Activated CD8-positive, alpha-beta T cell treated with anti-CD3 and anti-CD28 coated beads for 36 hours (primary cell): ENCODE data around the gene MYOZ1. TPM values are rescaled to one million over a fixed set of nuclear protein-coding genes. Genes with fewer than 3 reads are reported as not detected.

Source experiments
- ATAC-seq: fragments of 200-7000 bp; cut with Tn5 transposase; one replicate; pipeline ENCODE4 v1.10.0; 2021; ENCODE audit warnings: mild to moderate bottlenecking, moderate library complexity
- CTCF ChIA-PET: fragments of 350-600 bp; sonication (Branson Sonifier 250); formaldehyde crosslinking; loops from one replicate; lab custom pipeline; 2021; ENCODE audit warnings: antibody characterized with exemption; lab: Charles Lee
- POLR2A ChIA-PET: fragments of 350-600 bp; sonication (Branson Sonifier 250); formaldehyde crosslinking; loops from one replicate; lab custom pipeline; 2021; ENCODE audit warnings: antibody characterized with exemption; lab: Charles Lee
- DNase-seq: peaks from one replicate; pipeline ENCODE4 v3.0.0-alpha.2; 2020
- H3K27ac Mint-ChIP-seq: one replicate; pipeline ENCODE4 v1.8.0; 2021; ENCODE audit warnings: mild to moderate bottlenecking, mixed read lengths
- H3K27me3 Mint-ChIP-seq: one replicate; pipeline ENCODE4 v1.8.0; 2021; ENCODE audit warnings: mixed read lengths
- H3K36me3 Mint-ChIP-seq: one replicate; pipeline ENCODE4 v1.8.0; 2021; ENCODE audit warnings: low read depth, mixed read lengths
- H3K4me1 Mint-ChIP-seq: one replicate; pipeline ENCODE4 v1.8.0; 2021; ENCODE audit warnings: low read depth, mixed read lengths
- H3K4me3 Mint-ChIP-seq: one replicate; pipeline ENCODE4 v1.8.0; 2021; ENCODE audit warnings: mild to moderate bottlenecking, moderate library complexity, mixed read lengths
- H3K9me3 Mint-ChIP-seq: one replicate; pipeline ENCODE4 v1.8.0; 2021; ENCODE audit warnings: mixed read lengths
- CTCF ChIP-seq: fragments of 200-600 bp; IDR thresholded peaks from one replicate; pipeline ENCODE4 v1.8.0; 2022; ENCODE audit warnings: antibody characterized with exemption, mild to moderate bottlenecking
- intact Hi-C: fragments of 100-400 bp; cut with micrococcal nuclease; formaldehyde crosslinking; loops from one replicate; pipeline ENCODE4 v1.10.0; 2022
- total RNA-seq, 2 experiments: library from RNA; stranded (reverse); gene quantifications; one replicate each; pipeline ENCODE4 v1.2.3, GENCODE V29; 2021

The MYOZ1 gene
- total RNA-seq, 2 experiments from 2014 or later = not detected

- intact Hi-C loops = no loop called here
- ATAC-seq (no peak), DNase-seq (no peak)
- Mint-ChIP-seq H3K27ac (no peak overlapping the region), H3K4me1 (no peaks in the 10 kb centered on the region), H3K9me3 (peaks cover 1% of the 10 kb centered on the region), H3K4me3 (no peak overlapping the region), H3K27me3 (no peaks in the 10 kb centered on the region), H3K36me3 (no peaks in the 10 kb centered on the region)
- TF ChIP-seq CTCF = no peak
- POLR2A ChIA-PET = interaction anchor here (0.5 kb wide), 1 partner anchor 62 kb away, joined by 3 read pairs; no protein-coding TSS in a partner anchor
- CTCF ChIA-PET = interaction anchor here (0.8 to 1.2 kb wide), 2 partner anchors 47 to 56 kb away, joined by 3 read pairs; no protein-coding TSS in a partner anchor
These were observed 55.9 kb downstream of the MYOZ1 start for GRCh38 chr10:73585327-73585726.

- H3K27ac Mint-ChIP-seq = no peak overlapping the region
- H3K9me3 Mint-ChIP-seq = peaks cover 1% of the 10 kb centered on the region
- ChIA-PET POLR2A (interaction anchor here (0.5 kb wide), 1 partner anchor 62 kb away, joined by 3 read pairs; no protein-coding TSS in a partner anchor), CTCF (interaction anchor here (0.8 to 1.2 kb wide), 2 partner anchors 47 to 56 kb away, joined by 3 read pairs; no protein-coding TSS in a partner anchor)
- H3K36me3 Mint-ChIP-seq = no peaks in the 10 kb centered on the region
- intact Hi-C loops = no loop called here
- no peak for ATAC-seq
- no peaks in the 10 kb centered on the region for H3K4me1 Mint-ChIP-seq
- peak; percentile 7 for DNase-seq
- no peaks in the 10 kb centered on the region for H3K27me3 Mint-ChIP-seq
- H3K4me3 Mint-ChIP-seq = no peak overlapping the region
- no peak for TF ChIP-seq CTCF
These were observed 56.5 kb downstream of the MYOZ1 start for GRCh38 chr10:73584737-73585136.

- ATAC-seq (no peak), DNase-seq (no peak)
- no peak for TF ChIP-seq CTCF
- ChIA-PET CTCF (interaction anchor here (1.6 kb wide), 2 partner anchors 52 to 62 kb away, joined by 4 read pairs; no protein-coding TSS in a partner anchor), POLR2A (no interaction called here)
- Mint-ChIP-seq H3K27ac (no peak overlapping the region), H3K27me3 (no peaks in the 10 kb centered on the region), H3K4me3 (no peak overlapping the region), H3K36me3 (no peaks in the 10 kb centered on the region), H3K4me1 (no peaks in the 10 kb centered on the region), H3K9me3 (peaks cover 1% of the 10 kb centered on the region)
- intact Hi-C loops = no loop called here
These were observed 59.4 kb downstream of the MYOZ1 start for GRCh38 chr10:73581918-73582317.

Other genes starting within 250 kb of the MYOZ1 start
- 100 to 1,000 TPM; 101 to 103 TPM for gene ANXA7, start 227.4 kb downstream of the MYOZ1 start, total RNA-seq
- gene MSS51, start 207.9 kb downstream of the MYOZ1 start, total RNA-seq = 1 to 10 TPM; 2.0 to 2.3 TPM
- gene PPP3CB, start 145.4 kb downstream of the MYOZ1 start, total RNA-seq = 10 to 100 TPM; 35.8 to 36.5 TPM
- 1 to 10 TPM; 3.1 to 4.6 TPM for gene USP54, start 50.1 kb downstream of the MYOZ1 start, total RNA-seq
- not detected for gene SYNPO2L, start 14.6 kb upstream of the MYOZ1 start, total RNA-seq
- 1 to 10 TPM; 8.8 to 9.8 TPM for gene AGAP5, start 56.6 kb upstream of the MYOZ1 start, total RNA-seq
- gene SEC24C, start 102.9 kb upstream of the MYOZ1 start, total RNA-seq = 10 to 100 TPM; 87.5 to 88.7 TPM
- 10 to 100 TPM; 28.9 to 33.0 TPM for gene CHCHD1, start 140.6 kb upstream of the MYOZ1 start, total RNA-seq
- 10 to 100 TPM; 30.0 to 41.0 TPM for gene ZSWIM8, start 144.1 kb upstream of the MYOZ1 start, total RNA-seq
- 10 to 100 TPM; 51.1 to 53.5 TPM for gene NDST2, start 170.1 kb upstream of the MYOZ1 start, total RNA-seq
- gene CAMK2G, start 233.1 kb upstream of the MYOZ1 start, total RNA-seq = 10 to 100 TPM; 17.8 to 18.5 TPM